K562 (cell line): ENCODE data around the gene CDH7. TPM values are rescaled to one million over a fixed set of nuclear protein-coding genes. Genes with fewer than 3 reads are reported as not detected.

Experiments used
- ATAC-seq: fragments of 200-7000 bp; cut with Tn5 transposase; 3 replicates; pipeline ENCODE4 v1.9.1; 2020; ENCODE audit warnings: moderate library complexity
- BruUV-seq: library from RNA; stranded (reverse); fragments of 400-500 nt; replicated peaks from 2 replicates; lab custom pipeline; 2021; lab: Mats Ljungman, UMichigan
- CTCF ChIA-PET: fragments of 300-600 bp; formaldehyde crosslinking; extraction: SDS; loops from one replicate; lab custom pipeline; 2021; ENCODE audit warnings: low intra/inter-chr PET ratio; lab: Yijun Ruan, JAX
- POLR2A ChIA-PET: fragments of 300-600, 350-650 bp; sonication (Branson Sonifier 250); formaldehyde crosslinking; extraction: SDS; loops from one replicate; lab custom pipeline; 2021; ENCODE audit warnings: antibody characterized with exemption, inconsistent platforms; lab: Yijun Ruan, JAX
- DNase-seq, 4 experiments: peaks; one replicate each; pipeline versions ENCODE4 v3.0.0 to v3.0.0-alpha.2; 2011 to 2018; ENCODE audit warnings: low spot score in 3 of 4, mixed read lengths in 3 of 4; ENCODE audit errors: extremely low read depth in 1 of 4
- FAIRE-seq: peaks from 2 replicates; lab custom pipeline; 2011; peaks lifted over from hg19 to GRCh38; lab: Jason Lieb, UNC
- H2AFZ ChIP-seq: 2 replicates; pipeline ENCODE4 v1.6.0; 2011; ENCODE audit warnings: low read depth, low read length, control low read depth, inconsistent platforms
- H3K27ac ChIP-seq: fragments of 200-600 bp; 3 replicates; pipeline ENCODE4 v1.8.0; 2011; ENCODE audit warnings: low read depth, mild to moderate bottlenecking, control low read depth, inconsistent platforms, low read length, moderate library complexity, mixed read lengths; ENCODE audit errors: extremely low read depth
- H3K27me3 ChIP-seq, 2 experiments: fragments of 300-600 bp in 1 of 2; 2 replicates in 1 of 2; 3 replicates in 1 of 2; pipeline versions ENCODE4 v1.6.0 to v1.8.0; 2011; ENCODE audit warnings: inconsistent platforms in 2 of 2, low read length in 2 of 2, mild to moderate bottlenecking in 1 of 2, mixed read lengths in 1 of 2, moderate library complexity in 1 of 2; ENCODE audit not compliant: control insufficient read depth in 2 of 2, insufficient read depth in 2 of 2
- H3K36me3 ChIP-seq: fragments of 300-600 bp; 3 replicates; pipeline ENCODE4 v1.8.0; 2011; ENCODE audit warnings: mild to moderate bottlenecking, low read length, inconsistent platforms; ENCODE audit not compliant: control insufficient read depth, insufficient read depth
- H3K4me1 ChIP-seq, 2 experiments: fragments of 200-600 bp in 1 of 2; replicated peaks in 1 of 2; 2 replicates in 1 of 2; 3 replicates in 1 of 2; pipeline versions ENCODE4 v1.5.1 to v1.8.0; 2011; ENCODE audit warnings: inconsistent platforms in 2 of 2, low read length in 2 of 2, mild to moderate bottlenecking in 1 of 2, mixed read lengths in 1 of 2, moderate library complexity in 1 of 2; ENCODE audit not compliant: control insufficient read depth in 2 of 2, insufficient read depth in 2 of 2
- H3K4me2 ChIP-seq: 2 replicates; pipeline ENCODE4 v1.6.1; 2011; ENCODE audit warnings: low read length, control low read depth, inconsistent platforms, mixed read lengths; ENCODE audit not compliant: insufficient read depth
- H3K4me3 ChIP-seq: fragments of 200-600 bp; sonication (generic), shearing (Covaris generic); 2 replicates; pipeline ENCODE4 v1.5.1; 2016; ENCODE audit warnings: control low read depth, inconsistent platforms
- H3K79me2 ChIP-seq: fragments of 200-600 bp; 3 replicates; pipeline ENCODE4 v1.8.0; 2011; ENCODE audit warnings: low read length, inconsistent platforms; ENCODE audit not compliant: control insufficient read depth, insufficient read depth
- H3K9ac ChIP-seq, 2 experiments: 2 replicates each; pipeline versions ENCODE4 v1.6.0 to v1.6.1; 2011; ENCODE audit warnings: low read depth in 2 of 2, low read length in 2 of 2, control low read depth in 1 of 2, inconsistent platforms in 1 of 2, mild to moderate bottlenecking in 1 of 2, mixed read lengths in 1 of 2; ENCODE audit not compliant: insufficient read depth in 1 of 2
- H3K9me1 ChIP-seq: one replicate; pipeline ENCODE4 v1.6.0; 2011; ENCODE audit warnings: inconsistent platforms, mild to moderate bottlenecking, low read length, moderate library complexity; ENCODE audit not compliant: control insufficient read depth, insufficient read depth
- H3K9me3 ChIP-seq: replicated peaks from 2 replicates; pipeline ENCODE4 v1.5.1; 2011; ENCODE audit warnings: low read depth, low read length, inconsistent platforms; ENCODE audit not compliant: control insufficient read depth, insufficient read depth
- H4K20me1 ChIP-seq: replicated peaks from 2 replicates; pipeline ENCODE4 v1.6.1; 2011; ENCODE audit warnings: low read length, inconsistent platforms, mixed read lengths; ENCODE audit not compliant: control insufficient read depth, insufficient read depth
- BRD4 ChIP-seq: fragments of 200-600 bp; sonication (generic); IDR thresholded peaks from 2 replicates; pipeline ENCODE4 v1.6.1; 2017; ENCODE audit warnings: inconsistent platforms
- CREB1 ChIP-seq, 2 experiments: sonication (generic) in 1 of 2; formaldehyde crosslinking in 1 of 2; IDR thresholded peaks; 2 replicates each; pipeline versions ENCODE4 v1.6.1 to v1.8.0; 2012 to 2022; ENCODE audit warnings: inconsistent platforms in 1 of 2, mild to moderate bottlenecking in 1 of 2, missing genetic modification reagents in 1 of 2, moderate library complexity in 1 of 2
- ELK3 ChIP-seq: fragments of 450-650 bp; formaldehyde crosslinking; IDR thresholded peaks from 2 replicates; pipeline ENCODE4 v1.4.0; 2020; ENCODE audit warnings: mild to moderate bottlenecking
- MCM5 ChIP-seq: fragments of 450-650 bp; IDR thresholded peaks from 2 replicates; pipeline ENCODE4 v1.6.1; 2016; ENCODE audit warnings: low read depth
- MED1 ChIP-seq: sonication (generic); formaldehyde crosslinking; IDR thresholded peaks from 2 replicates; pipeline ENCODE4 v1.8.1; 2023; ENCODE audit warnings: missing genetic modification reagents, borderline replicate concordance
- NFIX ChIP-seq: fragments of 250-450 bp; sonication (Bioruptor Pico); IDR thresholded peaks from 2 replicates; pipeline ENCODE4 v1.4.0; 2020; ENCODE audit warnings: low read depth, mild to moderate bottlenecking, moderate library complexity
- RBM25 ChIP-seq: fragments of 200-400 bp; formaldehyde crosslinking; IDR thresholded peaks from 2 replicates; pipeline ENCODE4 v1.6.1; 2018; ENCODE audit warnings: low read length, low read depth, moderate library complexity; ENCODE audit not compliant: severe bottlenecking
- REST ChIP-seq, 2 experiments: fragments of 450-650 bp; formaldehyde crosslinking in 1 of 2; IDR thresholded peaks; 2 replicates each; pipeline versions ENCODE4 v1.4.0 to v1.6.1; 2014 to 2020; ENCODE audit warnings: mild to moderate bottlenecking in 2 of 2, borderline replicate concordance in 1 of 2, low read depth in 1 of 2
- XRCC5 ChIP-seq: fragments of 200-400 bp; formaldehyde crosslinking; IDR thresholded peaks from 2 replicates; pipeline ENCODE4 v1.6.1; 2017; ENCODE audit warnings: low read depth, mild to moderate bottlenecking, low read length
- ZNF253 ChIP-seq: fragments of 250-450 bp; sonication (Bioruptor Pico); conservative IDR thresholded peaks from 2 replicates; pipeline ENCODE4 v1.6.1; 2021; ENCODE audit warnings: mild to moderate bottlenecking
- WGBS: fragments of 100-300 bp; shearing (Covaris generic); methylation state at CpG from one replicate; pipeline ENCODE4 v1.1.6; 2016; ENCODE audit warnings: low coverage, mixed read lengths; ENCODE audit not compliant: insufficient coverage; ENCODE audit errors: missing lambda C conversion rate; 5-methylcytosine and 5-hydroxymethylcytosine counted together
- in situ Hi-C: fragments of 300-500 bp; cut with MboI; formaldehyde crosslinking; loops from 4 replicates; pipeline ENCODE4 v1.15.0; 2018; ENCODE audit warnings: inconsistent platforms, mixed read lengths
- intact Hi-C: fragments of 100-400 bp; cut with micrococcal nuclease; formaldehyde crosslinking; loops from 2 replicates; pipeline ENCODE4 v1.14.2; 2022
- polyA plus RNA-seq, 8 experiments: library from polyadenylated mRNA; depleted of rRNA in 4 of 8; stranded (reverse) in 5 of 8; unstranded in 3 of 8; fragments of >200 nt; fragmentation: Nextera tagmentation in 2 of 8; fragmentation: Illumina TruSeq in 1 of 8; extraction: Ambion mirVana in 2 of 8; extraction: Trizol in 1 of 8; gene quantifications; 2 replicates each; pipeline versions ENCODE4 v1.2.1 to v1.2.3, GENCODE V29; 2011 to 2014; ENCODE audit warnings: inconsistent platforms in 1 of 8, missing spikeins in 1 of 8
- total RNA-seq, 7 experiments: library from RNA; depleted of rRNA in 6 of 7; stranded (reverse); fragments of >200 nt in 6 of 7; fragmentation: Illumina TruSeq in 2 of 7; extraction: Trizol in 2 of 7; gene quantifications; 2 replicates each; pipeline versions ENCODE4 v1.2.1 to v1.2.3, GENCODE V29; 2011 to 2021; ENCODE audit warnings: low replicate concordance in 1 of 7
- TF ChIP-seq, protein P1 (sequence below): sonication (generic); formaldehyde crosslinking; IDR thresholded peaks from 2 replicates; pipeline ENCODE4 v1.8.0; 2022; ENCODE audit warnings: mild to moderate bottlenecking, missing genetic modification reagents

The CDH7 gene
- total and polyA plus RNA-seq, 9 of the 15 experiments (the other 6 are each of a cell fraction or from before 2014, with no cell fraction given) = 0.01 to 0.07 (median 0.05) TPM; not detected in 6

DNA sequence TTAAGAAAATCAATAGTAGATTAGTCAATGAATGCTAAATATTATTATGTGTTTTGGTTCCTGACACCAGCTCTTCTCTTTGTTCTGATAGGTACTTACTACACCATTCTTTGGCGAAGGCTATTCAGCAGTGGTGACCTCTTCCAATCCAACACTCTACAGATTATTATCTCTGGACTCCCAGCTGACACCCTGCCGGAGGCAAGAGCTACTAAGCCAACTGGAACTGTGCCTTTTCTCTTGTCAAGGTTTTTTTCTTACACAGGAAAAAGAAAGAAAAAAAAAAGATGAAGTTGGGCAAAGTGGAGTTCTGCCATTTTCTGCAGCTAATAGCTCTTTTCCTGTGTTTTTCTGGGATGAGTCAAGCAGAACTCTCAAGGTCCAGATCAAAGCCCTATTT, 11.7 kb downstream of the CDH7 start:
- ChIA-PET POLR2A (no interaction called here), CTCF (no interaction called here)
- no peak for DNase-seq
- TF ChIP-seq MED1 (CRISPR knock-in tag) (no peak), ZNF253 (CRISPR knock-in tag) (no peak), NFIX (CRISPR knock-in tag) (no peak), RBM25 (no peak), XRCC5 (no peak), REST (IDR thresholded peaks at IDR 0.05; ENCODE audit: borderline replicate concordance) (no peak), REST (CRISPR knock-in tag; IDR thresholded peaks at IDR 0.05; ENCODE audit: low read depth) (no peak), MCM5 (no peak), CREB1 (IDR thresholded peaks at IDR 0.05) (no peak), CREB1 (CRISPR knock-in tag; IDR thresholded peaks at IDR 0.05) (no peak), BRD4 (no peak), ELK3 (no peak)
- TF ChIP-seq, protein P1, sequence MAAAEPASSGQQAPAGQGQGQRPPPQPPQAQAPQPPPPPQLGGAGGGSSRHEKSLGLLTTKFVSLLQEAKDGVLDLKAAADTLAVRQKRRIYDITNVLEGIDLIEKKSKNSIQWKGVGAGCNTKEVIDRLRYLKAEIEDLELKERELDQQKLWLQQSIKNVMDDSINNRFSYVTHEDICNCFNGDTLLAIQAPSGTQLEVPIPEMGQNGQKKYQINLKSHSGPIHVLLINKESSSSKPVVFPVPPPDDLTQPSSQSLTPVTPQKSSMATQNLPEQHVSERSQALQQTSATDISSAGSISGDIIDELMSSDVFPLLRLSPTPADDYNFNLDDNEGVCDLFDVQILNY (CRISPR knock-in tag) = no peak

More for the DNA sequence above, 11.7 kb downstream of the CDH7 start:
- Histone ChIP-seq H3K9me3 (0 out of 2 replicates have a peak, but pooled peaks cover 1% of the 10 kb centered on the region), H3K27ac (no peak overlapping the region), H3K9me1 (no peaks in the 10 kb centered on the region), H3K27me3 (no peaks in the 10 kb centered on the region), H3K4me2 (no peak overlapping the region), H3K36me3 (no peaks in the 10 kb centered on the region), H3K9ac (no peak overlapping the region), H3K4me1 (no peaks in the 10 kb centered on the region), H3K4me3 (no peak overlapping the region), H3K79me2 (no peaks in the 10 kb centered on the region), H2AFZ (no peak overlapping the region), H4K20me1 (no peaks in the 10 kb centered on the region)
- intact Hi-C loops (no loop called here), in situ Hi-C loops (no loop called here)
- no TSS peak for BruUV-seq
- WGBS = 4% methylated on average over 2 of the region's 2 CpGs
- FAIRE-seq (no peak), ATAC-seq (no peak)
